HG03575 (cell line): ENCODE results near the gene ZNF608.

ENCODE experiments used
- ATAC-seq: cut with Tn5 transposase; IDR thresholded peaks from one replicate; pipeline ENCODE4 v1.9.1; 2021; ENCODE audit not compliant: unreplicated experiment, insufficient number of reproducible peaks, low FRiP score; ENCODE audit errors: extremely low read depth

The ZNF608 gene

GRCh38 chr5:124703995-124704394 is 42.4 kb downstream of the ZNF608 start:
- ATAC-seq = no peak

DNA sequence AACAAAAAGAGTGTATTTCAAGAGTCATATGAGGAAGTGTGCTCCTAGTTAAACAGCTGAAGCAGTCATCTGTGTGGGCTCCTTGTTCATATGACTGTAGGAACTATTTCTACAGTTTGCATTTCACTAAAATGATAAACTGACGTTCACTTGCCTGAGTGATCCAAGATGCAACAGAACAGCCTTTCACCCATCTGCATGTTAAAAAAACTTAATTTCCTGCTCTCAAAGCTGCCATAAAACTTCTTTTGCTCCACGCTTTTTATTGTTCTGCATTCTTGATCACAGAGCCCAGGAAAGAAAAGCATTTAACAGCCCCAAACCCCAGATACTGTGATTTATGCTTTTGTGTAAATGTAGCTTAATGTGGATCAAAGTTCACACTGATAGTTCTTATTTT is 43.9 kb downstream of the ZNF608 start:
- no peak for ATAC-seq

GRCh38 chr5:124701873-124702425 is 44.5 kb downstream of the ZNF608 start:
- ATAC-seq = no peak

- ATAC-seq = no peak
Measured at GRCh38 chr5:124701016-124701415, 45.4 kb downstream of the ZNF608 start.

DNA sequence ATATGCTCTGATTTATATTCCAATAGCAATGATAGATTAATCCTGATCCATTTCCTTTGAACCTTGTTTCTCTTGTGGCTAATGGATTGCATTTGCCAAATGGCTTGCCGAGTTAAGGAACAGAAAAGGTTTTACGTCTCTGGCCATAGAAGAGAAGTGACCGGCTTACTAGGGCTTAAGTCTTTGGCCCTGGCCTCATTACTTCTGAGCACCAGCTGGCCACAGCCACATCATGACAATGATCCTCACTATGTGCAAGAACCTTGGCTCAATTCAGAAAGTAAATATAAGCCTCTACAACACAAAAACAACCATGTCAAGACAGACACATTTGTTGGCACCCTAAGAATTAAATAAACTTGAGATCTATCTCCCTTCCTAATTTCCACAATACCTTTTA is 46.1 kb downstream of the ZNF608 start:
- ATAC-seq = no peak

GRCh38 chr5:124698770-124699169 is 47.7 kb downstream of the ZNF608 start:
- no peak for ATAC-seq

- no peak for ATAC-seq
Measured at GRCh38 chr5:124697933-124698591, 48.4 kb downstream of the ZNF608 start.

GRCh38 chr5:124697501-124697900 is 48.9 kb downstream of the ZNF608 start:
- ATAC-seq = no peak

DNA sequence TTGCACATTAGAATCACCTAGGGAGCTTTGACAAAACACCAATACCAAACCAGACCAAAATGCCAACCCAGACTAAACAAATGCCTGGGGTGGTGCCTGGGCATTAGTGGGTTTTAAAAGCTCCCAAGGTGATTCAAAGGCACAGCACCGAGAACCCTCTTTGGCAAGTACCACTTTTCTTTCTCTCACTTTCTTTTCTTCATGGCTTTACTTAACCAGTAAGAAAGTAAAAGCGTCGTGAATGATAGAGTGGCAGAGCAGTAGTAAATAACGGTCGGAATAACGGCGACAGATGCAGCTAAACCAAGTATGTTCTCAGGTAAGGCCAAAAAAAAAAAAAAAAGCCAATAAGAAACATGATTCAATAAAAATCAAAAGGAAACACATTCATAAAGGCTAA is 49.5 kb downstream of the ZNF608 start:
- ATAC-seq = no peak
